Heart right ventricle (tissue), 16 donors: ENCODE data around the gene FLACC1. TPM values are rescaled to one million over a fixed set of nuclear protein-coding genes. Genes with fewer than 3 reads are reported as not detected.

Experiments used
- ATAC-seq, 8 donors: fragments of 200-7000 bp; cut with Tn5 transposase; one replicate each; pipeline ENCODE4 v1.9.1; 2020; ENCODE audit warnings: mild to moderate bottlenecking in 8 of 8, moderate library complexity in 8 of 8, moderate number of reproducible peaks in 1 of 8
- DNase-seq, 2 donors: peaks; one replicate each; pipeline ENCODE4 v3.0.0-alpha.2; 2020
- H3K27ac ChIP-seq, 10 donors: fragments of 200-600 bp; sonication (generic) in 2 of 10; one replicate each; pipeline versions ENCODE4 v1.5.0 to v1.8.0; 2020 to 2022; ENCODE audit warnings: mild to moderate bottlenecking in 3 of 10
- H3K27me3 ChIP-seq, 7 donors: fragments of 200-600 bp; one replicate each; pipeline ENCODE4 v1.8.0; 2021 to 2022; ENCODE audit warnings: mild to moderate bottlenecking in 2 of 7
- H3K36me3 ChIP-seq, 9 donors: fragments of 200-600 bp; sonication (generic) in 1 of 9; one replicate each; pipeline versions ENCODE4 v1.5.0 to v1.8.0; 2020 to 2022; ENCODE audit warnings: mild to moderate bottlenecking in 2 of 9
- H3K4me1 ChIP-seq, 9 donors: fragments of 200-600 bp; sonication (generic) in 1 of 9; one replicate each; pipeline versions ENCODE4 v1.5.0 to v1.8.0; 2020 to 2022; ENCODE audit warnings: mild to moderate bottlenecking in 4 of 9
- H3K4me3 ChIP-seq, 10 donors: fragments of 200-600 bp; sonication (generic) in 2 of 10; one replicate each; pipeline versions ENCODE4 v1.5.0 to v1.8.0; 2020 to 2022; ENCODE audit warnings: mild to moderate bottlenecking in 7 of 10, moderate library complexity in 2 of 10
- H3K9me3 ChIP-seq, 11 donors: fragments of 200-600 bp in 10 of 11; sonication (generic) in 2 of 11; one replicate each; pipeline versions ENCODE4 v1.5.0 to v1.8.0; 2013 to 2022; ENCODE audit warnings: mild to moderate bottlenecking in 2 of 11, control low read depth in 1 of 11, moderate library complexity in 1 of 11
- WGBS, 2 donors: extraction: QIAGEN DNeasy Blood & Tissue Kit; methylation state at CpG; one replicate each; pipeline ENCODE4 v1.1.7; 2013; ENCODE audit warnings: inconsistent platforms in 1 of 2; 5-methylcytosine and 5-hydroxymethylcytosine counted together
- intact Hi-C, 10 donors: fragments of 100-400 bp; cut with DNase I; formaldehyde crosslinking; loops; one replicate each; pipeline versions ENCODE4 v1.11.1 to v1.14.2; 2022
- polyA plus RNA-seq, 2 donors: library from polyadenylated mRNA; stranded (reverse); fragments of 200-250 nt; gene quantifications; one replicate each; pipeline ENCODE4 v1.2.3, GENCODE V29; 2013
- total RNA-seq, 10 donors: library from RNA; stranded (reverse); fragmentation: NEBNext Ultra II Directional in 3 of 10; extraction: Animal tissue kit (Norgen Biotek cat#: 25700) in 3 of 10; gene quantifications; one replicate each; pipeline versions ENCODE4 v1.2.1 to v1.2.4, GENCODE V29; 2021 to 2023
- TF ChIP-seq, protein P1 (sequence below), 9 donors: fragments of 200-600 bp; sonication (generic) in 2 of 9; IDR thresholded peaks; one replicate each; pipeline versions ENCODE4 v1.5.0 to v1.8.0; 2021 to 2022; ENCODE audit warnings: antibody characterized with exemption in 9 of 9, mild to moderate bottlenecking in 5 of 9, moderate library complexity in 1 of 9
- donor health status: Arrhythmogenic right ventricular cardiomyopathy.
- donor health status: ischemic (EF 13 %, LVEDD 7.1; RV severe dilation, severe dysfunction).
- donor health status: healthy with polysubstance abuse.
- donor health status: DM: no; HTN: yes; CAD: no.
- donor health status: DM: no; HTN: no; CAD: no.
- donor health status: ischemic (EF 25% LVEDD 6.9; RV normal size, moderate dysfunction).
- donor health status: ischemic (EF 25% LVEDD 5.7; RV mildly dilated, moderate dysfunction).
- donor health status: healthy.
- donor health status: DM: yes; HTN: yes; CAD: no.
- donor health status: Ischemic cardiomyopathy.
- donor health status: ischemic (EF 35%, LVEDD 5.7; RV mildly dilated, moderate dysfunction).
- donor health status: nonischemic (EF 11% LVEDD 7.7; RV severe dilation, severe dysfunction).
- donor health status: DM: yes; HTN: yes; CAD: no.
- donor health status: PGD.
- donor health status: ischemic (EF 29% LVEDD 5.4; RV normal size, mild dysfunction).
- donor health status: nonischemic (EF 23%, LVEDD 6.1; RV moderate dilation, normal function).

FLACC1 gene
- total and polyA plus RNA-seq, 12 donors = 0.88 to 15.9 (median 7.3) TPM

DNA sequence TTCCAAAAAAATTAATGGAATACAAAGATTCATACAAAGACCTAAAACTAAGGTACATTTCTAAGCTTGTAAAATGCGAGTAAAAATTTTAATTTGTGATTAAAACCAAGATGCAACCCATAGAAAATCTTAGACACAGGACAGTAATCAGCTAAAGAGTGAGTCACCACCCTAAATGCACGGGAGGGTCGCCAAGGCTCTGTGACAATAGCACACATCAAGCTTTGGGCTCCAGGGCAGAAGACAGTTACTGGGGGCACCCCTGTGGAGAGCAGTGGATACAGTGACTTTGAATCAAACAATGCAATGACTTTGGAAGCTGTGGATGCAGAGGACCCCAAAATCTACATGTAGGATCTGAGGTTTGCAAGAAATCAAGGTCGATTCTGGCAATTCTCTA lies 7.5 kb downstream of the FLACC1 start:
- TF ChIP-seq, protein P1, sequence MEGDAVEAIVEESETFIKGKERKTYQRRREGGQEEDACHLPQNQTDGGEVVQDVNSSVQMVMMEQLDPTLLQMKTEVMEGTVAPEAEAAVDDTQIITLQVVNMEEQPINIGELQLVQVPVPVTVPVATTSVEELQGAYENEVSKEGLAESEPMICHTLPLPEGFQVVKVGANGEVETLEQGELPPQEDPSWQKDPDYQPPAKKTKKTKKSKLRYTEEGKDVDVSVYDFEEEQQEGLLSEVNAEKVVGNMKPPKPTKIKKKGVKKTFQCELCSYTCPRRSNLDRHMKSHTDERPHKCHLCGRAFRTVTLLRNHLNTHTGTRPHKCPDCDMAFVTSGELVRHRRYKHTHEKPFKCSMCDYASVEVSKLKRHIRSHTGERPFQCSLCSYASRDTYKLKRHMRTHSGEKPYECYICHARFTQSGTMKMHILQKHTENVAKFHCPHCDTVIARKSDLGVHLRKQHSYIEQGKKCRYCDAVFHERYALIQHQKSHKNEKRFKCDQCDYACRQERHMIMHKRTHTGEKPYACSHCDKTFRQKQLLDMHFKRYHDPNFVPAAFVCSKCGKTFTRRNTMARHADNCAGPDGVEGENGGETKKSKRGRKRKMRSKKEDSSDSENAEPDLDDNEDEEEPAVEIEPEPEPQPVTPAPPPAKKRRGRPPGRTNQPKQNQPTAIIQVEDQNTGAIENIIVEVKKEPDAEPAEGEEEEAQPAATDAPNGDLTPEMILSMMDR (IDR thresholded peaks at IDR 0.05) = no peak
- Histone ChIP-seq H3K36me3 (peaks cover 0 to 57% (median 19%) of the 10 kb centered on the region in 9 donors), H3K27me3 (no peaks in the 10 kb centered on the region), H3K27ac (no peak overlapping the region), H3K4me3 (no peak overlapping the region), H3K4me1 (peaks cover 0 to 17% (median 4%) of the 10 kb centered on the region in 9 donors), H3K9me3 (no peaks in the 10 kb centered on the region)
- ATAC-seq (no peak), DNase-seq (no peak)
- WGBS, 2 donors = 65 to 76% methylated on average over 4 of the region's 4 CpGs
- intact Hi-C loops = no loop called here

DNA sequence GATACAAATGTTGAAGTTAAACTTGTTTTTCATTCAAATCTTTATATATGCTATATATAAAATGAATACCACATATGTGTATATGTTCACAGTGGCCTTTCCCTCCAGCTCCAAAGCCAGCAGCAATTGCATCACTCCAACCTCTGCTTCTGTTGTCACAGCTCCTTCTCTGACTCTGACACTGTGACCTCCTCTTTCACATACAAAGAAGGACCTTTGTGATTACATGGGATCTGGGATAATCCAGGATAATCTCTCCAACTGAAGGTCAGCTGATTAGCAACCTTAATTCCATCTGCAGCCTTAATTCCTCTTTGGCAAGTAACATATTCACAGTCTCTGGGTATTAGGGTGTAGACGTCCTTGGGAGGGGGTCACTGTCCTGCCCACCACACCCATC lies 8.4 kb downstream of the FLACC1 start:
- ATAC-seq (no peak), DNase-seq (no peak)
- H3K4me1 ChIP-seq = peaks cover 0 to 17% (median 4%) of the 10 kb centered on the region in 9 donors
- WGBS, 2 donors = 82 to 91% methylated on average over 1 of the region's 1 CpG
- TF ChIP-seq, protein P1 (IDR thresholded peaks at IDR 0.05) = no peak
- H3K4me3 ChIP-seq = no peak overlapping the region
- H3K27me3 ChIP-seq = no peaks in the 10 kb centered on the region
- no peak overlapping the region for H3K27ac ChIP-seq
- intact Hi-C loops = no loop called here
- no peaks in the 10 kb centered on the region for H3K9me3 ChIP-seq
- H3K36me3 ChIP-seq = peaks cover 0 to 66% (median 24%) of the 10 kb centered on the region in 9 donors

DNA sequence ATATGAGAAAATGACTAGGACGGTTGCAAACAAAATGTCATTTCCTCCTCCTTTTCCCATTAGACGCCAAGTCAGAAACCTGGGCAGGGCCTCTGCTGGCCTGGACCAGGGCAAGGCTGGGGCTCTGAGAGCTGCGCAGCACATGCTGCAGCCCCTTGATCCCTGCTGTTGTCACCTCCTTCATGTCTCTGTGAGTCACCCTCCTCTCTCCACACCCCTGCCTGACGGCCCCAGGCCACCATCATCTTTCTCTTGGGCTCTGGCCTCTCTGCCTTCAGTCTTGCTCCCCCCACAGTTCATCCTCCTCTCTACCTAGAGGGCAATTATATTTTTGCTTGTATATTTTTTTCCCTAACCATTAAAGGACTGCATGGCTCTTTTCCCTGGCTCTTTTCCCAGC lies 10.0 kb downstream of the FLACC1 start:
- intact Hi-C loops = no loop called here
- peaks cover 0 to 19% (median 4%) of the 10 kb centered on the region in 9 donors for H3K4me1 ChIP-seq
- WGBS, 2 donors = 77 to 80% methylated on average over 4 of the region's 4 CpGs
- TF ChIP-seq, protein P1 (IDR thresholded peaks at IDR 0.05) = no peak
- DNase-seq = no peak
- H3K4me3 ChIP-seq = no peak overlapping the region
- H3K9me3 ChIP-seq = no peaks in the 10 kb centered on the region
- H3K36me3 ChIP-seq = peaks cover 0 to 81% (median 24%) of the 10 kb centered on the region in 9 donors
- no peak for ATAC-seq
- H3K27me3 ChIP-seq = no peaks in the 10 kb centered on the region
- peak overlapping the region in 1 of 10 donors; percentile 37 for H3K27ac ChIP-seq

DNA sequence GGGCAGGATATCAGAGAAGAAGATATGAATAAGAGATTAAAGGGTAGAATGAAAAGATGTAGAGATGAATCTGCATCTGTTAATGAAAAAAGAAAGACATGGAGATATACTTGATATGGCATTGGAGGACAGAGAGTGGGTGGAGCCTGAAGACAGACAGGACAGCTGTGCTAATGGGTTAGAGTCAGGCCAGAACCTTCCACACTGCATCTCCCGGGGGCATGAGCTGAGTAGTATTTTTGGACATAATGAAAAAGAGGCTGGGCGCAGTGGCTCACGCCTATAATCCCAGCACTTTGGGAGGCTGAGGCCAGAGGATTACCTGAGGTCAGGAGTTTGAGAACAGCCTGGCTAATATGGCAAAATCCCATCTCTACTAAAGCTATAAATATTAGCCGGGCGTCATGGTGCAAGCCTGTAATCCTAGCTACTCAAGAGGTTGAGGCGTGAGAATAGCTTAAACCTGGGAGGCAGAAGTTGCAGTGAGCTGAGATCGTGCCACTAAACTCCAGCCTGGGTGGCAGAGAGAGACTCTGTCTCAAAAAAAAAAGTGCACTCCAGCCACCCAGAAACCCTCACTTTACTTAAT lies 11.4 kb downstream of the FLACC1 start:
- Histone ChIP-seq H3K27ac (peak overlapping the region in 3 of 10 donors; percentile 0 to 37 (median 33)), H3K9me3 (peaks cover 0 to 4% (median 0%) of the 10 kb centered on the region in 11 donors), H3K4me3 (no peak overlapping the region), H3K4me1 (peaks cover 0 to 19% (median 4%) of the 10 kb centered on the region in 9 donors), H3K27me3 (no peaks in the 10 kb centered on the region), H3K36me3 (peaks cover 0 to 83% (median 23%) of the 10 kb centered on the region in 9 donors)
- DNase-seq (no peak), ATAC-seq (peak; percentile 8 to 67 (median 42))
- intact Hi-C loops = no loop called here
- 71 to 74% methylated on average over 7 of the region's 7 CpGs for WGBS, 2 donors
- TF ChIP-seq, protein P1 (IDR thresholded peaks at IDR 0.05) = no peak
